Activated CD4-positive, alpha-beta T cell treated with anti-CD3 and anti-CD28 coated beads for 1 hour (primary cell): Measurements from ENCODE around the gene IER5.

Experiments used
- DNase-seq: peaks from one replicate; pipeline ENCODE4 v3.0.0-alpha.2; 2020

The IER5 gene

DNA sequence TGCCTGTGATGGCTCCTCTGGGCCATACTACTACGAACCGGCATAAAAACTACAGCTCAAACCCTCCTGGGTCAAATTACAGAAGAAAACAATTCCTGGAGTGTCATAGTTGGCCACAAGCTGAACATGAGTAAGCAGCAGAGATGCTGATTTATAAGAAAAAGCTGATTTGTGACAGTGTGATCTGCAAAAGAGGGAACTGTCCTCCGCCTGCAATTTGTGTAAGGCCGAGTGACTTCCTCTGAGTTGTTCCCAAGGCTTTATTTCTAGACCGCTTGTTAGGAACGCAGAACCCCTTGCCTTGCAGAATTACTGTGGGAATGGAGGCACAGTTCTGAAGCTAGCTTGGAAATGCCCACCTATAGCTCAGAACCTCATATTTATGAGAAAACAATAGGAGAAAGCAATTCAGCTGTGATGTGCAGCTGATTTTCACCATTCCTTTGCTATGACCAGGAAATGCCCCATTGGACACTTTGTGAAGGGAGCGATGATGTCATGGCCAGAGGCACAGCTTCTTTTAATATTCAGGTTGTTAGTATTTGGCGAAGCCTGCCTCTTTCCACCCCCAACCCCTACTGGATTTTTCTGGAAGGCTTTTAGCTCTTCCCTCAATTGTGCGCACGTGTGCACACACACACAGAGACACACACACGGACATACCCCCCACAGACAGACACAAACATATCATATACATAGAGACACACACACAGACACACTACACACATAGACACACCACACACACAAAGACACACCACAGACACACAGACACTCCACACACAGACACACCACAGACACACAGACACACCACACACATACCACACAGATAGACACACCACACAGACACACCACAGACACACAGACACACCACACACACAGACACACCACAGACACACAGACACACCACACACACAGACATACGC, 47.6 kb downstream of the IER5 start:
- no peak for DNase-seq

DNA sequence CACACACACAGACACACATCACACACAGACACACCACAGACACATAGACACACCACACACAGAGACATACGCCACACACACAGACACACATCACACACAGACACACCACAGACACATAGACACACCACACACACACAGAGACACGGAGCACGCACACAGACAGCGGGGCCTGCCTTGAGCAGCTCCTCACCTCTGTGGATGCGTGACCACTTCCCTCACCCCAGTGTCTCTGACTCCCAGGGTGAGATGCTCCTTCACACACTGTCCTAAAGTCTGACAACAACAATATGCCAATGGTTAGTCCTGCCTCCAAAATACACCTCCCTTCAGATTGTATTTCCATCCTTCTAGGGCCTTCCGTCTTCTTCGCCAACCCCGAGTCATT, 48.2 kb downstream of the IER5 start:
- no peak for DNase-seq

DNA sequence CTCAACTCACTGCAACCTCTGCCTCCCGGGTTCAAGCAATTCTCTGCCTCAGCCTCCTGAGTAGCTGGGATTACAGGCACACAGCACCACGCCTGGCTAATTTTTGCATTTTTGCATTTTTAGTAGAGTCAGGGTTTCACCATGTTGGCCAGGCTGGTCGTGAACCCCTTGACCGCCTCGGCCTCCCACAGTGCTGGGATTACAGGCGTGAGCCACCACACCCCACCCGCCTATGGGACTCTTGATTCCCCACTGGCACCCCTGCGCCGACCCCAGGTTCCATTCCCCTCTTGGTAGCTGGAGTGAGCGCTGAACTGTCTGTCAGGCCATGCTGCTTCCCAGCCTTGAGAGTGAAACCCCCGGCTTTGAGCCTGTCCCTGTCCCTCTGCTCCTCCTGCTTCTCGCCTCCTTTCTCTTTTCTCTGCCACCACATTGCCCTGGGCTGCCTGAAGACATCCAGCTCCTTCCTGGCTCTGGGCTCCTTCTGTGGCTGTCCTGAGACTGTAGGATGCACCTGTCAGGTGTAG, 48.8 kb downstream of the IER5 start:
- DNase-seq, result no peak

DNA sequence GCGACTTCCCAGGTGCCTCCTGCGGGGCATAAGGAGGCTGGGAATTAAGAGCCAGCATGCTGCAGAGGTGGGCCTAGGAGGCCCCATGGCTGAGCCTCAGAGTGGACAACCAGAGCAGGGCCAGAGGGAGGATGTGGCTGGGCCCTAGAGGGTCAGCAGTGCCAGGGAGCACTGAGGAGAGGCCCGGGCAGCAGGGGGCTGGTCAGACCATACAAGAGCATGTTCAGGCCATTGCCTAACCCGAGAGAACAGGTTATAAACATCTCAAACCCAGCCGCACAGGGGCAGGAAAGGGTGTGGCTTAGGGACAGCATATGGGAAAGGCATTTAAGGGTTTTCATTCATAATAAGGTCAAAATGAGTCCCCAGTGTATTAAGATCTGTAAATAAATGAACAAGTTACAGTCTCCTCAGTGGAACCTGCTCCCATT, 51.1 kb downstream of the IER5 start:
- DNase-seq, result no peak

DNA sequence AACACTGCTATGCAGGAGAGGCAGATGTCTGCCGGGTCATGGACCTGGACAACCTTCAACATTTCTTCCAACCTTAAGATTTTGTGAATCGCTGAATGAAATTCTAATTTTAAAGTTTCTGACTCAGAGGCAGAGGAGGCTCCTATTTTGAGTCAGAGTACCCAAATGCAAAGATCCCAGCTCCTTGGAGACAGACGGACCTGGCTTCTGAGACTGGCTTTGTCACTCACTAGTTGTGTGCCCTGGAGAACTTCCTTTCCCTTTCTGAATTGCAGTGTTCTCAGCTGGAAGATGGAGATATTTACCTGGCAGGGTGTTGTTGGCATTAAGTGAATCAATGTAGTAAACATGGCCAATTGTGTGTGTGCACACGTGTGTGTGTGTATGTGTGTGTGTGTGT, 51.9 kb downstream of the IER5 start:
- DNase-seq, result no peak

DNA sequence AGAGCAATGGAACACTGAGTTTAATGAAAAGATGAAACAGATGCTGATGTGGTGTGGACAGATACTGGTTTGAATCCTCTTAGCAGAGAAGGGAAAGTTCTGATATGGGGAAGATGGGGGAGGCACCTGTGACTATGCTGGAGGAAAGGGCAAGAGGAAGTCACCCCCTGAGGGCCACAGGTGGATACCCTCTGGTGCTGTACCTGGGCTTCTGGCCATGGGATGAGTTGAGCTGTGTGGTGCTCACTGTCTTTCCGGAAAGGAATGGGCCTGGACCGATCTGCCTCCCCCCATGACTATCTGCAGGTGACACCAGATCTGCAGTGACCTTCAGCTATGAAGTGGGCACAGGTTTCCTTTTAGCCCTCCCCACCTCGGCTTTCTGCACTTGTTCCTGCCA, 52.4 kb downstream of the IER5 start:
- no peak for DNase-seq

DNA sequence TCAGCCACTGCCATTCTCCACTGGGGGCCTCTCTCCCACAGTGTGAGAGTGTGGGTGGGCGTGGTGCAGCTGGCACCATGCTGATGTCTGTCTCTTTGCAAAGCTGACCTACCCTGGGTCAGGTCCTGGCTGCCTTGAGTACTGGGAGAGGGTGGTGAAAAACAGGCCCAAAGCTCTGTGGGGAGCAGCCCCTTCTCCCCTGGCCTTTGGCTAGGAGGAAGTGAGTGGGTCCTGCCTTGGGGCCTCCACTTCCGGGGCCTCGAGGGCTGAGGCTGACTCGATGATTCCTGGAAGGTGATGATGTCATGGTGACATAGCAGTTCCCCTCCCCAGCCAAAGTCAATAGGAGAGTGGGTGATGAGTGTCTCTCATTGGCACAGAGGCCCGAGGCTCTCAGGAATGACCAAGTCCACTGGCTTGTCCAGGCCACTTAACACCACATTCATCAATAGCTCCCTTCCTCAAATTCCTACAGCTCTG, 53.0 kb downstream of the IER5 start:
- no peak for DNase-seq
